Keratinocyte (primary cell): ENCODE measurements around the gene DPPA4. TPM values are rescaled to one million over a fixed set of nuclear protein-coding genes. Genes with fewer than 3 reads are reported as not detected.

Source experiments
- DNase-seq: peaks from one replicate; pipeline ENCODE4 v3.0.0-alpha.2; 2011; ENCODE audit warnings: low read depth, missing footprints, low spot score
- FAIRE-seq: peaks from 2 replicates; lab custom pipeline; 2011; peaks lifted over from hg19 to GRCh38; lab: Jason Lieb, UNC
- H2AFZ ChIP-seq: 2 replicates; pipeline ENCODE4 v1.6.0; 2012; ENCODE audit warnings: low read length, control low read depth, inconsistent platforms; ENCODE audit not compliant: control insufficient read depth
- H3K27ac ChIP-seq: 2 replicates; pipeline ENCODE4 v1.5.1; 2011; ENCODE audit warnings: low read length; ENCODE audit not compliant: control insufficient read depth, insufficient read depth
- H3K27me3 ChIP-seq: 3 replicates; pipeline ENCODE4 v1.6.0; 2011; ENCODE audit warnings: low read length; ENCODE audit not compliant: control insufficient read depth, insufficient read depth; ENCODE audit errors: extremely low read depth
- H3K36me3 ChIP-seq, 2 experiments: 2 replicates in 1 of 2; 3 replicates in 1 of 2; pipeline ENCODE4 v1.5.1; 2011; ENCODE audit warnings: low read length in 2 of 2, mild to moderate bottlenecking in 1 of 2; ENCODE audit not compliant: control insufficient read depth in 2 of 2, insufficient read depth in 2 of 2; ENCODE audit errors: extremely low read depth in 1 of 2
- H3K4me1 ChIP-seq: 3 replicates; pipeline ENCODE4 v1.5.1; 2011; ENCODE audit warnings: low read length; ENCODE audit not compliant: control insufficient read depth, insufficient read depth; ENCODE audit errors: extremely low read depth
- H3K4me2 ChIP-seq: 3 replicates; pipeline ENCODE4 v1.6.0; 2011; ENCODE audit warnings: low read depth, low read length; ENCODE audit not compliant: control insufficient read depth, insufficient read depth; ENCODE audit errors: extremely low read depth
- H3K4me3 ChIP-seq, 3 experiments: fragments of 200-600 bp in 1 of 3; sonication (generic) in 1 of 3; 2 replicates in 2 of 3; 3 replicates in 1 of 3; pipeline ENCODE4 v1.5.1; 2011 to 2016; ENCODE audit warnings: low read length in 3 of 3, mild to moderate bottlenecking in 3 of 3, control low read depth in 2 of 3, inconsistent platforms in 1 of 3, low read depth in 1 of 3, mixed read lengths in 1 of 3, mixed run types in 1 of 3, moderate library complexity in 1 of 3; ENCODE audit not compliant: control insufficient read depth in 2 of 3, insufficient read depth in 2 of 3; ENCODE audit errors: extremely low read depth in 1 of 3
- H3K79me2 ChIP-seq: 2 replicates; pipeline ENCODE4 v1.6.0; 2012; ENCODE audit warnings: low read length; ENCODE audit not compliant: control insufficient read depth, insufficient read depth
- H3K9ac ChIP-seq: 3 replicates; pipeline ENCODE4 v1.6.0; 2011; ENCODE audit warnings: low read length; ENCODE audit not compliant: control insufficient read depth, insufficient read depth; ENCODE audit errors: extremely low read depth
- H3K9me1 ChIP-seq: 3 replicates; pipeline ENCODE4 v1.6.0; 2011; ENCODE audit warnings: low read length; ENCODE audit not compliant: control insufficient read depth, insufficient read depth; ENCODE audit errors: extremely low read depth
- H3K9me3 ChIP-seq: 2 replicates; pipeline ENCODE4 v1.5.1; 2012; ENCODE audit warnings: low read depth, low read length; ENCODE audit not compliant: control insufficient read depth
- H4K20me1 ChIP-seq: 3 replicates; pipeline ENCODE4 v1.6.0; 2011; ENCODE audit warnings: low read length; ENCODE audit not compliant: control insufficient read depth, insufficient read depth; ENCODE audit errors: extremely low read depth
- CTCF ChIP-seq, 3 experiments: IDR thresholded peaks in 1 of 3; conservative IDR thresholded peaks in 1 of 3; optimal IDR thresholded peaks in 1 of 3; 2 replicates in 2 of 3; 3 replicates in 1 of 3; pipeline versions ENCODE3 to v1.5.1; 2011; ENCODE audit warnings: low read length in 3 of 3, mild to moderate bottlenecking in 3 of 3, moderate library complexity in 2 of 3, control low read depth in 1 of 3, inconsistent platforms in 1 of 3; ENCODE audit not compliant: insufficient read depth in 2 of 3; ENCODE audit errors: extremely low read depth in 1 of 3
- EZH2 ChIP-seq: IDR thresholded peaks from one replicate; pipeline ENCODE4 v1.6.1; 2012; ENCODE audit warnings: inconsistent platforms, mild to moderate bottlenecking, low read length, moderate library complexity
- dilution Hi-C: fragments of 300-500 bp; cut with MboI; formaldehyde crosslinking; loops from one replicate; pipeline ENCODE4 v1.7.0; 2020; ENCODE audit warnings: low sequenced_read_pairs; ENCODE audit not compliant: extremely low pct_ligation_motif_present
- polyA plus RNA-seq, 5 experiments: library from polyadenylated mRNA; depleted of rRNA in 3 of 5; stranded (reverse) in 3 of 5; stranded (forward) in 1 of 5; unstranded in 1 of 5; fragments of >200 nt; gene quantifications; 1 replicate in 1 of 5; 2 replicates in 3 of 5; 3 replicates in 1 of 5; pipeline versions ENCODE4 v1.2.1 to v1.2.3, GENCODE V29; 2011 to 2012; ENCODE audit warnings: missing spikeins in 2 of 5, low read depth in 1 of 5, low replicate concordance in 1 of 5

DPPA4 gene
- polyA plus RNA-seq, 1 donor (not counting 4 experiments of a cell fraction or from before 2014, with no cell fraction given), result not detected

- no peaks in the 10 kb centered on the region for H3K4me1 ChIP-seq
- FAIRE-seq, result no peak
- TF ChIP-seq CTCF (optimal IDR thresholded peaks at IDR 0.05 in 1 of 3, IDR thresholded peaks at IDR 0.05 in 1 of 3, conservative IDR thresholded peaks at IDR 0.05 in 1 of 3; ENCODE audit: extremely low read depth in 1 of 3, insufficient read depth in 2 of 3, low read length in 3 of 3) (no peak), EZH2 (no peak)
- no peaks in the 10 kb centered on the region for H3K9me3 ChIP-seq
- no peak overlapping the region for H3K4me3 ChIP-seq
- no peak overlapping the region for H2AFZ ChIP-seq
- H3K9me1 ChIP-seq, result no peaks in the 10 kb centered on the region
- no peak overlapping the region for H3K4me2 ChIP-seq
- dilution Hi-C loops, result no loop called here
- no peaks in the 10 kb centered on the region for H3K27me3 ChIP-seq
- no peak overlapping the region for H3K9ac ChIP-seq
- H3K36me3 ChIP-seq, result no peaks in the 10 kb centered on the region
- no peaks in the 10 kb centered on the region for H3K79me2 ChIP-seq
- no peak for DNase-seq
- H4K20me1 ChIP-seq, result no peaks in the 10 kb centered on the region
- H3K27ac ChIP-seq, result no peak overlapping the region
Measured at GRCh38 chr3:109351231-109351630, 13.9 kb upstream of the DPPA4 start.

- no peak for DNase-seq
- Histone ChIP-seq H3K9ac (no peak overlapping the region), H3K27me3 (no peaks in the 10 kb centered on the region), H4K20me1 (no peaks in the 10 kb centered on the region), H3K9me3 (no peaks in the 10 kb centered on the region), H2AFZ (no peak overlapping the region), H3K4me1 (no peaks in the 10 kb centered on the region), H3K36me3 (no peaks in the 10 kb centered on the region), H3K79me2 (no peaks in the 10 kb centered on the region), H3K4me2 (no peak overlapping the region), H3K27ac (no peak overlapping the region), H3K4me3 (no peak overlapping the region), H3K9me1 (no peaks in the 10 kb centered on the region)
- FAIRE-seq, result no peak
- dilution Hi-C loops, result no loop called here
- no peak for TF ChIP-seq EZH2
- TF ChIP-seq CTCF (optimal IDR thresholded peaks at IDR 0.05 in 1 of 3, IDR thresholded peaks at IDR 0.05 in 1 of 3, conservative IDR thresholded peaks at IDR 0.05 in 1 of 3; ENCODE audit: extremely low read depth in 1 of 3, insufficient read depth in 2 of 3, low read length in 3 of 3), result no peak
Measured at GRCh38 chr3:109346770-109347295, 9.5 kb upstream of the DPPA4 start.
